ENCODE results near the gene TDO2.

DNA sequence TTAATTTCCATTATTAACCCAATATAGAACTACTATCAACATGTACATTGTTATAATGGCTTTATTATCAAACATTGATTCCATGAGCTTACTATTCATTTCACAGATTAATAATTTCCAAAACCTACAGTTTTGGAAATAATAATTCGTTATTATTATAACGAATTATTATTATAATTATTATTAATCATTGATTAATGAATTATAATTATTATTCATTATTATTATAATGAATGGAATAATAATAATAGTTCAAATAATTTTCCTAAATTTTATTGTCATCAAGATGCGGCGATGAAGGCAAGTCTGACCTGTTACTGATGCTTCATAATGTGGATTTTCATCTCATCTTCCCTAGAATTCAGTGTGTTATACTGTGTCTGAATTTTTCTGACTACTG, 28.1 kb downstream of the TDO2 start:
- TF ChIP-seq, protein P1, sequence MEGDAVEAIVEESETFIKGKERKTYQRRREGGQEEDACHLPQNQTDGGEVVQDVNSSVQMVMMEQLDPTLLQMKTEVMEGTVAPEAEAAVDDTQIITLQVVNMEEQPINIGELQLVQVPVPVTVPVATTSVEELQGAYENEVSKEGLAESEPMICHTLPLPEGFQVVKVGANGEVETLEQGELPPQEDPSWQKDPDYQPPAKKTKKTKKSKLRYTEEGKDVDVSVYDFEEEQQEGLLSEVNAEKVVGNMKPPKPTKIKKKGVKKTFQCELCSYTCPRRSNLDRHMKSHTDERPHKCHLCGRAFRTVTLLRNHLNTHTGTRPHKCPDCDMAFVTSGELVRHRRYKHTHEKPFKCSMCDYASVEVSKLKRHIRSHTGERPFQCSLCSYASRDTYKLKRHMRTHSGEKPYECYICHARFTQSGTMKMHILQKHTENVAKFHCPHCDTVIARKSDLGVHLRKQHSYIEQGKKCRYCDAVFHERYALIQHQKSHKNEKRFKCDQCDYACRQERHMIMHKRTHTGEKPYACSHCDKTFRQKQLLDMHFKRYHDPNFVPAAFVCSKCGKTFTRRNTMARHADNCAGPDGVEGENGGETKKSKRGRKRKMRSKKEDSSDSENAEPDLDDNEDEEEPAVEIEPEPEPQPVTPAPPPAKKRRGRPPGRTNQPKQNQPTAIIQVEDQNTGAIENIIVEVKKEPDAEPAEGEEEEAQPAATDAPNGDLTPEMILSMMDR (IDR thresholded peaks at IDR 0.05): no peak
- no peak for TF ChIP-seq POLR2A (IDR thresholded peaks at IDR 0.05)
